HG02610 (cell line): ENCODE data around the gene POLG2.
"Not testable (repeated sequence)": the region's sequence is repeated elsewhere in the genome, so short reads cannot be mapped to it uniquely, and the experiment has no call there.

Source experiments
- ATAC-seq: cut with Tn5 transposase; IDR thresholded peaks from one replicate; pipeline ENCODE4 v1.9.1; 2021; ENCODE audit warnings: mild to moderate bottlenecking, moderate library complexity; ENCODE audit not compliant: unreplicated experiment

The POLG2 gene

GRCh38 chr17:64443086-64443760, 53.6 kb downstream of the POLG2 start:
- no peak for ATAC-seq

GRCh38 chr17:64442541-64442971, 54.3 kb downstream of the POLG2 start:
- ATAC-seq = no peak

GRCh38 chr17:64441772-64442540, 54.9 kb downstream of the POLG2 start:
- no peak for ATAC-seq

GRCh38 chr17:64439956-64440355, 56.9 kb downstream of the POLG2 start:
- ATAC-seq = no peak

- ATAC-seq = not testable (repeated sequence)
These were observed 57.3 kb downstream of the POLG2 start for GRCh38 chr17:64439521-64439920.

- no peak for ATAC-seq
These were observed 58.8 kb downstream of the POLG2 start for GRCh38 chr17:64437944-64438525.

GRCh38 chr17:64431534-64431933, 65.3 kb downstream of the POLG2 start:
- ATAC-seq = no peak

- ATAC-seq = not testable (repeated sequence)
These were observed 66.8 kb downstream of the POLG2 start for GRCh38 chr17:64430036-64430435.

- ATAC-seq = no peak
These were observed 68.4 kb downstream of the POLG2 start for GRCh38 chr17:64428406-64428805.
